HG02840 (cell line): ENCODE results near the gene ARFGAP2.
"Not testable (repeated sequence)": the region's sequence is repeated elsewhere in the genome, so short reads cannot be mapped to it uniquely, and the experiment has no call there.

ENCODE experiments used
- ATAC-seq: cut with Tn5 transposase; IDR thresholded peaks from one replicate; pipeline ENCODE4 v1.9.1; 2021; ENCODE audit warnings: mild to moderate bottlenecking, moderate library complexity, moderate number of reproducible peaks; ENCODE audit not compliant: unreplicated experiment, low FRiP score

The ARFGAP2 gene

DNA sequence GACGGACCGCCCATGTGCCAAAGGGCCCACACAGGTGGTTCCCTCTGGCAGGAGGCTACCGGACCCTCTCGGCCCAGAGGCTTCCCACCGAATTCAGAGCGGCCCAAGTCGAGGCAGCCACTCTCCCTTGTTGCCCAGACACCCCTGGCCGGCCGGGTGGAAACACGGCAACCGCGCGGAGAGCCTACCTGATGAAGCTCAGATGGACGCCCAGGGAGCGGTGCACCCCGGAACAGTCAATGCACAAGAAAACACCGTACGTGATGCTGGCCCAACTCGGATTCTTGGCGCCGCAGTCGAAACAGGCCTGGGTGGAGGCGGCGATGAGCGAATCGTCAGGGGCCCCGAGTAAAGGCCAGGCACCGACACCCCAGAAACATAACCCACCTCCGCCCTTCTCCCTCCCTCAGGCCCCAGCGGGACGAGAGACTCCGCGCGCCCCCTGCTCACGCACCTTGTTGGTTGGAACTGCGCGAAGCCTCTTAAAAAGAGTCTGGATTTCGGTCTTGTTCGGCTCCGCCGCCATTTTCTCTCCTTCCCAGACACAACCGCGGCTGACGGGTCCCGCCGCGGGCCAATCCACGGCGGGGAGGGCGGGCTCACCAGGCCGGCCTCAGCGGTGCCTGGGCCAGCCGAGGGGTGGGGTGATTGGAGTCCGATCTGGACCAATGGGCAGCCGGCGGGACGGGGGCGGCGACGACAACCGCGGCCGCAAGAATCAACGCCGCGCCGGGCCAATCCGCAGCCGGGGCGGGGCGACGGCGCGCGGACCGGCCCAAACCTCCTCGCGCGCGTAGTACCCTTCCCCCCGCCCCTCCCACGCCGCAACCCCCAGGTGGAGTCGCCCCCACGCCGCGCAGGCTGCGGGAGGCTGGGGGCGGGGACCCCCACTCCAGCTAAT, at the start of gene ARFGAP2:
ARFGAP2 (minus strand) TSS at position 552 of the 901 bp plus-strand sequence; CDS start at position 526, 26 bp downstream.
- ATAC-seq: peak; percentile 90

DNA sequence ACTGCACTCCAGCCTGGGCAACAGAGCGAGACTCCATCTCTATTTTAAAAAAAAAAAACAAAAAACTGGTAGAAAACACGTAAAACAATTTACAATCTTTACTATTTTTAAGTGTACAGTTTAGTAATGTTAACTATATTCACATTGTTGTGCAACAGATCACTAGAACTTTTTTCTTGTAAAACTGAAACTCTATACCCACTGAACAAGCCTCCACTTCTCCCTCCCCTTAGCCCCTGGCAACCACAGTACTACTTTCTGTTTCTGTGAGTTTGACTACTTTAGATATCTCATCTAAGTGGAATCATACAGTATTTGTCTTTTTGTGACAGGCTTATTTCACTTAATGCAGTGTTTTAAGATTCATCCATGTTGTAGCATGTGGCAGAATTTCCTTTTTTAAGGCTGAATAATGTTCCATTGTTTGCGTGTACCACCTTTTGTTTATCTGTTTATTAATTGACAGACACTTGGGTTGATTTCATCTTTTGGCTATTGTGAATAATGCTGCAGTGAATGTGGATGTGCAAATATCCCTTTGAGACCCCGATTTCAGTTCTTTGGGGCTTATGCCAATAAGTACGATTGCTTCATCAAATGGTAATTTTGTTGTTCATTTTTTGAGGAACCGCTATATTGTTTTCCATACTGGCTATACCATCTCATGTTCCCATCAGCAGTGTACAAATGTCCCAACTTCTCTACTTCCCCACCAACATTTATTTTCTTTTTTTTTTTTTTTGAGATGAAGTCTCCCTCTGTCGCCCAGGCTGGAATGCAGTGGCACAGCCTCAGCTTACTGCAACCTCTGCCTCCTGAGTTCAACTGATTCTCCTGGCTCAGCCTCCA, 49.1 kb upstream of the ARFGAP2 start:
- no peak for ATAC-seq

DNA sequence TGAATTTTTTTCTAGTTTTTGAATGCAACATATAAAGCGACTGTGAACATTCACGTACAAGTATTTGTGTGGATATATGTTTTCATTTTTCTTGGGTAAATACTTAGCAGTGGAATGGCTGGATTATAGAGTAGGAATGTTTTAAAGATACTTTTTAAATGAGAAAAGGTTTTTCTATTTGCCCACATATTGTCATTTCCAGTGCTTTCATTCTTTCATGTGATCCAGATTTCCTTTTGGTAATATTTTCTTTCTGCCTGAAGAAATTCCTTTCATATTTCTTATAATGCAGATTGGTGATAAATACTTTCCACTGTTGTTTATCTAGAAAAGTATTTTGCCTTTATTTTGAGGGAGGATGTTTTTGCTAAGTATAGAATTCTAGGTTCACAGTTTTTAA, 46.0 kb upstream of the ARFGAP2 start:
- no peak for ATAC-seq

DNA sequence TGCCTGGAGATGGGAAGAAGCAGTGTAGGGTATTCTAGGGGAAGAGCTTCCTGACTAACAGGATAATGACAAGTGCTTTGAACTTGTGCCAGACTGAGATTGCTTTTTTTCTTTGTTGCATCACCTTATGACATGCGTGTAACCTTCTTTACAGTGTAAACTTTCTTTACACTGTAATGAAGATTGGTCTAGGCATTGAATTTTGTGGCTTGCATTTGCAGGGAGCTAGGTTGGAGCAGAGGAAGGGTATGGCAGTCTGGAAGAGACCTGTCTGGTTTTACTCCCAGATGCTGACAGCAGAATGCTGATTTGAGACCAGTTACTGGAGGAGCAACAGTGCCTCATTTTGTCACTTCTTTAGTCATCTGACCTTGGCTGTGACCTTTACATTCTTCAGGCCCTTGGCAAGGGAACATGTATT, 43.7 kb upstream of the ARFGAP2 start:
- no peak for ATAC-seq

DNA sequence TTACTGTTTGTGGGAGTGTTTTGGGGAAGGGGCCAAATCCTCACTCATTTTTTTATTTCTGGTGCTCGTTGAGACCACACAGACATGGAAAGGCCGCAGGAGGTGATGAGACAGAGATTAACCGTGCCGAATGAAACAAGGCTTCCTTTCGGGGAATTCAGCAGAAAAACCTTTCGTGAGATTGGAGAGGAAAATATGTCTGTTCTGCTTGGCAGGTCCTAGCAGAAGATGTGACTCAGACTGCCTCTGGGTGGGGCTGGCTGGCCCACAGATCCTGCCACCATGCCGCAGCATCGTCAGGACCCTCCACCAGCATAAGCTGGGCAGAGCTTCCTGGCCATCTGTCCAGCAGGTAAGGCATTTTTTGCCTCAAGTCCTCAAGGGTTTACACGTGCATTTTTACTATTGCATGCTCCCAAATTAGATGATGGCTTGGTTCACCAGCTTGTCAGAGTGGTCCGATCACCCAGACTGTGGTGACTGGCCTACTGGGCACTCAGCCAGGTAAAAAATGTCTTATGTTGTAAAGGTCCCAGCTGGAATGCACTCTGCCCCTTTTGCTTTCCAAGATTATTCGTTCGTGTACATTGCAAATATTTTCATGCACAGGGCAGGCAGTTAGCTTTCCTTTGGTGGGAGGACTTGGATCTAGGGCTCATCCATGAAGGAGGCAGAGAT, 39.6 kb upstream of the ARFGAP2 start:
- no peak for ATAC-seq

DNA sequence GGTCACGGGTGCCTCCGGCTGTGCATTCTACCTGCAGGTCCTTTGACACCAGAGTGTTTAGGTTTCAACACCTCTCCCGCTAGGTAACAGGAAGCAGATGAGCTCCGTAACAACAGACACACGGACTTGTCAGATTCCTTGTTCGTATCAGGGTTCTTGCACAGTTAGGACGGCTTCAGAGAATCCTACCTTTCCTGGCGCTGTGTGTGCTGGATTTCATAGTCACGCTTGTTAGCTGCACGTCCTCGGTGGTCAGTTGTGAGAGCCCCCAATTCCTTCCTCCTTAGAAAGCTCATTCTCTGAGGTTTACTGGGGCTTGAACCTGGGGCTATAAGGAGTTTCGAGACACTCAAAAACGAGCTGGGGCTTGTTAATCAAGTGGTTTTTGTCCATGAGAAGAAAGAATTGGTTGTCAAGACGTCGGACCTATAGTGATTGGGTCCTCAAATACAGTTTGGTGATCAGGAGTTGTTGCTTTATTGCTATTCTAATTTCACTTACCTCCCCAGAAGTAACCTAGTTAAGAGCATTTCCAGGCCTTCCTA, 38.8 kb upstream of the ARFGAP2 start:
- ATAC-seq: no peak

DNA sequence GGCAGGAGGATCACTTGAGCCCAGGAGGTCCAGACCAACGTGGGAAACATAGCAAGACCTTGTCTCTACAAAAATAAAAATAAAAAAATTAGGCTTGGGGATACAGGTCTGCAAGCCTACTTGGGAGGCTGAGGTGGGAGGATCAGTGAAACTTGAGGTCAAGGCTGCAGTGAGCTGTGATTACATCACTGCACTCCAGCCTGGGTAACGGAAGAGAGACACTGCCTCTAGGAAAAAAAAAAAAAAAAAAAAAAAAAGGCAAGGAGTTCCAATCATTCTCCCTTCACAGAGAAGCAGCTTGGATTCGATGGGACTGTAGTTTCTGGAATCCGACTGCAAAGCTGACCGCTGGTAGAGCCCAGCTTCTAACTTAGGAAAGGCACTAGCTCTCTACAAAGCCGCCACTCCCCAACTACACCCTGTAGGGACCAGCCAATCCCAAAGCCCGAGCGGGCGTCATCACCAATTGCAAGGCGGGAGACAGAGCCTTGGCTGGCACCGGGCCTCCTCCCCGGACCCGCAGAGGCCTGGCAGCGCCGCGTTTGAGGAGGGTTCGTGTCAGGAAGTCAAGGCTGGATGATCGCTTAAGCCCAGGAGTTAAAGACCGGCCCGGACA, 37.4 kb upstream of the ARFGAP2 start:
- ATAC-seq: peak; percentile 39

DNA sequence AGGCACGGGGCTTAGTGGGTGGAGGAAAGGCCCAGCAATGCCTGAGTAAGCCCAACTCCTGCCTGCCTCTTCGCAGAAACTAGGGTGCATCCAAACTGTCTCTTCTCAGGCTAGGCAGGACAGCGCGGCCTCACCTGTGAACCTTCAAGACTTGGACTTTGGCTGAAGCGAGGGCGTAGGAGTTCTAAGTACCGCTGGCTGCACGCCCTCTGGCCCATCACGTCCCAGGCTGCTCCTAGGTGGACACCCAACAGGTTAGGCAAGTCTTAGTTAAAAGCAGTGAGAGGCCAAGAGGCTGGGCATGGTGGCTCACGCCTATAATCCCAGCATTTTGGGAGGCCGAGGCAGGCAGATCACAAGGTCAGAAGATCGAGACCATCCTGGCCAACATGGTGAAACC, 36.3 kb upstream of the ARFGAP2 start:
- no peak for ATAC-seq

DNA sequence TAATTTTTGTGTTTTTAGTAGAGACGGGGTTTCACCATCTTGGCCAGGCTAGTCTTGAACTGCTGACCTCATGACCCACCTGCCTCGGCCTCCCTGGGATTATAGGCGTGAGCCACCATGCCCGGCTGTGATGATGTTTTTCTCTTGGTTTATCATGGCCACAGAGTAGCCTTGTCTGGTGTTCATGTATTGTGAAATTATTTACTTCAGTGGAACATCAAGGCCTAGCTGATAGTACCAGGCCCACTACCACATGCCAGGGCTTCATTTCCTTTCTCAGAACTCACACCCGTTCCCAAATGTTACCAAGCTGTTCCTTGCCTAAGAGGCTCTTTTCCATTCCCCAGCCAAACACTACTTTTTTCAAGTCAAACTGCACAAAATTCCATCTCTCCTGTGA, 31.9 kb upstream of the ARFGAP2 start:
- ATAC-seq: no peak

DNA sequence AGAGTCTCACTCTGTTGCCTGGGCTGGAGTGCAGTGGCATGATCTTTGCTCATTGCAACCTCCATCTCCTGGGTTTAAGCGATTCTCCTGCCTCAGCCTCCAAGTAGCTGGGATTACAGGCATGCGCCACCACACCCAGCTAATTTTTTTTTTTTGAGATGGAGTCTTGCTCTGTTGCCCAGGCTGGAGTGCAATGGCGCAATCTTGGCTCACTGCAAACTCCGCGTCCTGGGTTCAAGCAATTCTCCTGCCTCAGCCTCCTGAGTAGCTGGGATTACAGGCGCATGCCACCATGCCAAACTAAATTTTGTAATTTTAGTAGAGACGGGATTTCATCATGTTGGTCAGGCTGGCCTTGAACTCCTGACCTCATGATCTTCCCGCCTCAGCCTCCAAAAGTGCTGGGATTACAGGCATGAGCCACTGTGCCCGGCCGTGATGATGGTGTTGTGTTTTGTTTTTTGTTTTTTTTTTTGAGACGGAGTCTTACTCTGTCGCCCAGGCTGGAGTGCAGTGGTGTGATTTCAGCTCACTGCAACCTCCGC, 31.4 kb upstream of the ARFGAP2 start:
- not testable (repeated sequence) for ATAC-seq

DNA sequence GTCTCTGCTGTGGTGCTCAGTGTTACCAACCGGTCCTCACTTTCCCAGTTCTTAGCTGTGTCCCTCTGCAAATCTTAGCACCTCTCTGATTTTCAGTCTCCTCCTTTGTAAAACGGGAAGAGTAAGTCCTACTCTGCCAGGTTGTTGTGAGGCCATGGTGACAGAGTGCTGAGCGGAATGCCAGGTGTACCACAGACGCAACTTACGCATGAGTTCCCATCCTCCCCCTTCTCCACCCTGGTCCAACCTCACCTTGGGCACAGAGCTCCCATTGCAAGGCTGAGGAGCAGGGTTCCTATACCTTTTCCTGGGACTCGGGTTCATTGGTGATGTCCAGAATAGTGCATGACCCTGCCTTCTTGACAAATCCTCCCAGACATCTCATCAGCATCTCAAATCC, 30.8 kb upstream of the ARFGAP2 start:
- no peak for ATAC-seq

DNA sequence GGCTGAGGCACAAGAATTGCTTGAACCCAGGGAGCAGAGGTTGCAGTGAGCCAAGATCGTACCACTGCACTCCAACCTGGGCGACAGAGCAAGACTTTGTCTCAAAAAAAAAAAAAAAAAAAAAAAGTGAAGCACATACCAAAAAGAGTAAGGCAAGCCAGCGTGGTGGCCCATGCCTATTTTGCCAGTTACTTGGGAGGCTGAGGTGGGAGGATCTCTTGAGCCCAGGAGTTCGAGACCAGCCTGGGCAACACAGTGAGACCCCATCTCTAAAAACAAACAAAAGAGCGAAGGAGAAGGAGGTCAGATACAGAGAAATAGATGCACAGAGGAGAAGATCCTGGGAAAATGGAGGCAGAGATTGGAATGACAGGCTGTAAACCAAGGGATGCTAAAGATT, 29.9 kb upstream of the ARFGAP2 start:
- not testable (repeated sequence) for ATAC-seq

DNA sequence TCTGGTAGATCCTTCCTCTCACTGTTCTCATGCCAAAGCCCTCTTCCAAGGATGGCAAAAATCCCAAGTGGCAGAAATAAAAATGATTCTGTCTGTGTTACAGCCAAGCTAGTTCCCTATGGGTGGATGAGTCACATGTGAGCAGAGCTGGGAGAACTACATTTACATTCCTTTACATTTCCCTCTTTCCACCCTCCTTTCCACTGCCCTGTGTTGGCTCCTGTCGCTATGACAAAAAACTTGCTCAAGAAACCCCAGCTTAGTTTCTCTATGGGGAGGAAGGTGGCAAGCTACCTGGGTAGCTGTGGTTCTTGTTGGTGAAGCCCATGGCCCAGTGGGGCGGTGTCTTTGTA, 27.9 kb upstream of the ARFGAP2 start:
- no peak for ATAC-seq

DNA sequence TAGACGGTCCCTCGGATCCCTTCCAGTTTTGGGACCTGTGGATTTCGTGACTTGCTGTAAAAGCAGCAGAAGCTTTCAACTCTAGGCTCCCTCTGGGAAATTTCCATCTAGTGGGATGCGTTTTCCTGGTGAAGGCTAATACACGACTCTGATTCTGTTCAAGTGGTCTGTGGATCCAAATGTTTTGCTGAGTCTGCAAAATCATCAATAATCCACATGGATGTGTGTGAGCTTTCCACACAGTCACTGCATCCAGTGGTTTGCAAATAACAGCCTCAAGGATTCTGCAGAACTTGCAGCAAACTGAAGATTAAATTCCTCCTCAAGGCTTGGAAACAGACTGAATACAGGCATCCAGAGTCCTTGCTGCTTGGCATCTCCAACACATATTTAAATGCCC, 25.9 kb upstream of the ARFGAP2 start:
- ATAC-seq: no peak

DNA sequence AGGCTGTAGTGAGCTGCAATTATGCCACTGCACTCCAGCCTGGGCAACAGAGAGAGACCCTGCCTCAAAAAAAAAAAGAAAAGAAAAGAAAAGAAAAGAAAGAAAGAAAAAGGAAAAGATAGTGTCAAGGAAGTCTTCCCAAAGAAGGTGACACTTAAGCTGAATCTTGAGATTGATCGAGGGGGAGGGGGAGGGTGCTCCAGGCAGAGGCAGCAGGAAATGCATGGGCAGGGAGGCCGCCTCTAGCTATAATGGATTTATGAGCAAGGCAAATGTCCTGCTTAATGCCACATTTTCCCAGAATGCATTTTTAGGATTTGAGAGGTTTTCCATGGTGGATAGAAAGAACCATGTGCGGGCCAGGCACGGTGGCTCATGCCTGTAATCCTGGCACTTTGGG, 24.3 kb upstream of the ARFGAP2 start:
- ATAC-seq: no peak

DNA sequence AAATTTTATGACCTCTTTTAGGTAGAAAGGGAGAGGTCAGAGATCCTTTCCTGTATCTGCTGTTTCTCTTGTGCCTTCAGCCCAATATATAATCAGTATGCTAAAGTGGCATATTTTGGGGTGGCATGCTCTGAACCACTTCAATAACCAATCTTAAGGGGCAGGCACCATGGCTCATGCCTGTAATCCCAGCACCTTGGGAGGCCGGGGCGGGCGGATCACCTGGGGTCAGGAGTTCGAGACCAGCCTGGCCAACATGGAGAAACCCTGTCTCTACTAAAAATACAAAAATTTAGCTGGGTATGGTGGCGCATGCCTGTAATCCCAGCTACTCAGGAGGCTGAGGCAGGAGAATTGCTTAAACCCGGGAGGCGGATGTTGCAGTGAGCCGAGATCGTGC, 21.5 kb upstream of the ARFGAP2 start:
- ATAC-seq: not testable (repeated sequence)

DNA sequence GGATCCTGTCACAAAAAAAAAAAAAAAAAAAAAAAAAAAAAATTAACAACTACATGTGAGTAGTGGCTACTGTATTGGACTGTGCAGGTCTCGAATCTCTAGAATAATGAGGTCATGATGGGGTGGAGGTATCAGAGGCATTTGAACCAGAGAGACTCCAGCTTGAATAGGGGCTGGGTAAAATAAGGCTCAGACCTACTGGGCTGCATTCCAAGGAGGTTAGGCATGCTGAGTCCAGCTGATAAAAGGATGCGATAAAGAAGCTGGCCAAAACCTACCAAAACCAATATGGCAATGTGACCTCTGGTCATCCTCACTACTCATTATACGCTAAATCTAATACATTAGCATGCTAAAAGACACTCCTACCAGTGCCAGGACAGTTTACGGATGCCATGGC, 15.4 kb upstream of the ARFGAP2 start:
- no peak for ATAC-seq

DNA sequence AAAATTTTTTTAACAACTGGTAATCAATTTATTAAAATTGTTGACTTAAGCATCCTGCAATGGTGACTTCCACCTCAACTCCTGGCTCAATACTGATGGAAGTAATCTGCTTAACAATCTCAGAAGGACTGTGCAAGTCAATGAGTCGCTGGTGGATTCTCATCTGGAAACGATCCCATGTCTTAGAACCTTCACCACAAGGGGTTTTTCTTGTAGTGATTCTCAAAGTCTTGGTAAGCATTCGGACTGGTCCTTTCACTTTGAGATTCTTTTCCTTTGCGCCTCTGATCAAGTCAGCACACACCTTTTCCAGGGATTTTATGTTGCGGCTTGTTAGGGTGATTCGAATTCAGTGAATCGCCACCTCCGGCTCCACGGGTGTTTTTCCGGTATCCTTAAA, 14.5 kb upstream of the ARFGAP2 start:
- ATAC-seq: not testable (repeated sequence)

DNA sequence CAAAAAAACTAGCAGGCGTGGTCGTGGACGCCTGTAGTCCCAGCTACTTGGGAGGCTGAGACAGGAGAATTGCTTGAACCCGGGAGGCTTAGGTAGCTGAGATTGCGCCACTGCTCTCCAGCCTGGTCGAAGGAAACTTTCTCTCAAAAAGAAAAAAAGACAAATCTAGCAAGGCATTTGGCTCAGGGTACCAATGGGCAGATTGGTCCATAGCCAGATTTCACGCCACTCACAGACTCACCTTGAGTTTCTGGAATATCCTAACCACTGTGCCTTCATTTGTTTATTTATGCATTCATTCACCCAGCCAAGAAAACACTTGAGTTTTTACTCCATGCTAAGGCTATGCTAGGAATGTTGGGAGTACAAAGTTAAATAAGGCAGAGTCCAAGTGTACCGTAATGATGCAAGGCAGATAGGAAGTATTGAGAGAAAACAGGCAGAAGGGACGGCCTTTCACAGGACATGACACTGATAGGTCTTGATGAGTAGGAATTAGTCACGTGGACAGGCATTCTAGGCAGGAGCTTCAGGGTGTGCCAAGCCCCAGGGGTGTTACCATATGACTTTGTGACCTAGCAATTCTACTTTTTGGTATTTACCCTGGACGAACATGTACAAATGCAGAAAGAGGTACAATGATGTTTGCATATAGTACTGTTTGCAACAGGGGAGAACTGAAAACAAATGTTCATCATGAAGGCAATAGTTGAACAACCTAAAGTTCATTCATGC, 12.6 kb upstream of the ARFGAP2 start:
- no peak for ATAC-seq
